HepG2 (cell line): Measurements from ENCODE around the gene SRXN1. TPM values are rescaled to one million over a fixed set of nuclear protein-coding genes. Genes with fewer than 3 reads are reported as not detected.

Experiments
- CBX1 ChIP-seq: IDR thresholded peaks from one replicate; pipeline ENCODE4 v1.6.1; 2016; ENCODE audit warnings: antibody characterized with exemption, low read depth
- LCORL ChIP-seq, 2 experiments: fragments of 450-650 bp in 1 of 2; sonication (generic) in 1 of 2; formaldehyde crosslinking in 1 of 2; IDR thresholded peaks; 2 replicates each; pipeline versions ENCODE4 v1.5.0 to v1.6.1; 2017 to 2020; ENCODE audit warnings: antibody characterized with exemption in 1 of 2, missing genetic modification reagents in 1 of 2
- SALL2 ChIP-seq: sonication (generic); formaldehyde crosslinking; IDR thresholded peaks from 2 replicates; pipeline ENCODE4 v1.8.1; 2023; ENCODE audit warnings: mild to moderate bottlenecking, missing genetic modification reagents, inconsistent platforms
- TGIF2 ChIP-seq: IDR thresholded peaks from 2 replicates; pipeline ENCODE4 v1.6.1; 2016; ENCODE audit warnings: control low read depth, missing compliant biosample characterization
- ZNF557 ChIP-seq: sonication (generic); formaldehyde crosslinking; IDR thresholded peaks from 2 replicates; pipeline ENCODE4 v1.4.0; 2020; ENCODE audit warnings: missing genetic modification reagents
- ZNF724P ChIP-seq: sonication (generic); formaldehyde crosslinking; IDR thresholded peaks from 2 replicates; pipeline ENCODE4 v1.8.0; 2022; ENCODE audit warnings: missing genetic modification reagents, borderline replicate concordance
- polyA plus RNA-seq, 8 experiments: library from polyadenylated mRNA; depleted of rRNA in 3 of 8; stranded (reverse) in 7 of 8; unstranded in 1 of 8; fragments of >200 nt; fragmentation: Illumina TruSeq in 4 of 8; extraction: Trizol in 4 of 8; gene quantifications; 2 replicates each; pipeline versions ENCODE4 v1.2.1 to v1.2.3, GENCODE V29; 2011 to 2016; ENCODE audit warnings: low read depth in 4 of 8, missing spikeins in 1 of 8, mixed read lengths in 1 of 8; ENCODE audit not compliant: insufficient read depth in 1 of 8
- total RNA-seq, 5 experiments: library from RNA; depleted of rRNA; stranded (reverse); fragments of >200 nt; fragmentation: Illumina TruSeq; extraction: Trizol; gene quantifications; 2 replicates each; pipeline ENCODE4 v1.2.3, GENCODE V29; 2016; ENCODE audit warnings: low read depth in 1 of 5
- TF ChIP-seq, protein P1 (sequence below): IDR thresholded peaks from 2 replicates; pipeline ENCODE4 v1.6.1; 2016; ENCODE audit warnings: low read depth
- TF ChIP-seq, protein P2 (sequence below): sonication (generic); formaldehyde crosslinking; IDR thresholded peaks from 2 replicates; pipeline ENCODE4 v1.5.1; 2020; ENCODE audit warnings: mild to moderate bottlenecking, missing genetic modification reagents, moderate library complexity
- TF ChIP-seq, protein P3 (sequence below): sonication (generic); formaldehyde crosslinking; IDR thresholded peaks from 2 replicates; pipeline ENCODE4 v1.8.1; 2023; ENCODE audit warnings: missing genetic modification reagents, mild to moderate bottlenecking, borderline replicate concordance
- TF ChIP-seq, protein P4 (sequence below): sonication (generic); formaldehyde crosslinking; IDR thresholded peaks from 2 replicates; pipeline ENCODE4 v1.4.0; 2020; ENCODE audit warnings: missing genetic modification reagents, borderline replicate concordance
- TF ChIP-seq, protein P5 (sequence below): sonication (generic); formaldehyde crosslinking; IDR thresholded peaks from 2 replicates; pipeline ENCODE4 v1.4.0; 2020; ENCODE audit warnings: mild to moderate bottlenecking, missing genetic modification reagents
- TF ChIP-seq, protein P6 (sequence below): IDR thresholded peaks from 2 replicates; pipeline ENCODE4 v1.6.1; 2016; ENCODE audit warnings: mild to moderate bottlenecking, missing biosample characterization, missing genetic modification reagents

The SRXN1 gene
- total and polyA plus RNA-seq, 2 of the 13 experiments (the other 11 are each of a cell fraction or from before 2014, with no cell fraction given) = 29.9 to 87.7 TPM

DNA sequence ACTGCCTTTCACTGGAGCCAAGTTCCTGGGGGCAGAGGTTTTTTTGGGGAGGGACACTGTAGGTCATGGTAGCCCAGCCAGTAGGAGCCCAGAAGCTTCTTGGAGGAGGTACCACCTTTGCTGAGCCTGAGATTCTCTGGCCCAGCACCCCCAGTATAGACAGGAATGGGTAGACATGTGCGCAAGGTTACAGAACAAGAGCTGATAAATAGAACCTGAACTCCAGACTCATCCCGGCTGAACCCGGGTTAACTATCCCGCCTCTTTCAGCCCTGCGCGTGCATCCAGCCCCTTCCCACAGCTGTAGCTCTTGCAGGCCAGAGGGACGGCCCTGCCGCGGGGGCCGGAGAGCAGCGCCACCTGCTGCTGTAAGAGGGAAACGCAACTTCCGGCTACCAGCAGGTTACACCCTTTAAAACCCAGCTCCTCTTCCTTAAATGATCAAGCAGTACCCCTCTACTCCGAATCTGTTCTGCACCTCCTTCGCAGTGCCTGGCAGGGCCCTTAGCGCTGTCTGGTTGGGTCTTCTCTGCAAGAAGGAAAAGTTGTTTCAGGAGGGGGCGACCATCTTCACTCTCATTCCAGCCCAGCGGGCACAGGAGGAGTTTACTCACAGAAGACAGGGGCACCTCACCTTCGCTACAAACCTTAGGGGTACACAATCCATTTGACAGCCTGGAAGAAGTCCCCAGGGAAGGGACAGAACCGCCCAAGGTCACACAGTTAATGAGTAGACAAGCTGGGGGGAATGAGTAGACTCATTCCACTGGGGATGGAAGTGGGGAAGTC is 7.5 kb downstream of the SRXN1 start (continued):
- TF ChIP-seq, protein P1, sequence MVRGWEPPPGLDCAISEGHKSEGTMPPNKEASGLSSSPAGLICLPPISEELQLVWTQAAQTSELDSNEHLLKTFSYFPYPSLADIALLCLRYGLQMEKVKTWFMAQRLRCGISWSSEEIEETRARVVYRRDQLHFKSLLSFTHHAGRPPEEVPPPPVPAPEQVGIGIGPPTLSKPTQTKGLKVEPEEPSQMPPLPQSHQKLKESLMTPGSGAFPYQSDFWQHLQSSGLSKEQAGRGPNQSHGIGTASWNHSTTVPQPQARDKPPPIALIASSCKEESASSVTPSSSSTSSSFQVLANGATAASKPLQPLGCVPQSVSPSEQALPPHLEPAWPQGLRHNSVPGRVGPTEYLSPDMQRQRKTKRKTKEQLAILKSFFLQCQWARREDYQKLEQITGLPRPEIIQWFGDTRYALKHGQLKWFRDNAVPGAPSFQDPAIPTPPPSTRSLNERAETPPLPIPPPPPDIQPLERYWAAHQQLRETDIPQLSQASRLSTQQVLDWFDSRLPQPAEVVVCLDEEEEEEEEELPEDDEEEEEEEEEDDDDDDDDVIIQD (CRISPR knock-in tag) = peak; percentile 65; the same call in 1 of the 2 replicates
- TF ChIP-seq, protein P2, sequence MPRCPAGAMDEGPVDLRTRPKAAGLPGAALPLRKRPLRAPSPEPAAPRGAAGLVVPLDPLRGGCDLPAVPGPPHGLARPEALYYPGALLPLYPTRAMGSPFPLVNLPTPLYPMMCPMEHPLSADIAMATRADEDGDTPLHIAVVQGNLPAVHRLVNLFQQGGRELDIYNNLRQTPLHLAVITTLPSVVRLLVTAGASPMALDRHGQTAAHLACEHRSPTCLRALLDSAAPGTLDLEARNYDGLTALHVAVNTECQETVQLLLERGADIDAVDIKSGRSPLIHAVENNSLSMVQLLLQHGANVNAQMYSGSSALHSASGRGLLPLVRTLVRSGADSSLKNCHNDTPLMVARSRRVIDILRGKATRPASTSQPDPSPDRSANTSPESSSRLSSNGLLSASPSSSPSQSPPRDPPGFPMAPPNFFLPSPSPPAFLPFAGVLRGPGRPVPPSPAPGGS = peak; percentile 96
- TF ChIP-seq, protein P3, sequence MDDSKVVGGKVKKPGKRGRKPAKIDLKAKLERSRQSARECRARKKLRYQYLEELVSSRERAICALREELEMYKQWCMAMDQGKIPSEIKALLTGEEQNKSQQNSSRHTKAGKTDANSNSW (CRISPR knock-in tag) = no peak
- TF ChIP-seq, protein P4, sequence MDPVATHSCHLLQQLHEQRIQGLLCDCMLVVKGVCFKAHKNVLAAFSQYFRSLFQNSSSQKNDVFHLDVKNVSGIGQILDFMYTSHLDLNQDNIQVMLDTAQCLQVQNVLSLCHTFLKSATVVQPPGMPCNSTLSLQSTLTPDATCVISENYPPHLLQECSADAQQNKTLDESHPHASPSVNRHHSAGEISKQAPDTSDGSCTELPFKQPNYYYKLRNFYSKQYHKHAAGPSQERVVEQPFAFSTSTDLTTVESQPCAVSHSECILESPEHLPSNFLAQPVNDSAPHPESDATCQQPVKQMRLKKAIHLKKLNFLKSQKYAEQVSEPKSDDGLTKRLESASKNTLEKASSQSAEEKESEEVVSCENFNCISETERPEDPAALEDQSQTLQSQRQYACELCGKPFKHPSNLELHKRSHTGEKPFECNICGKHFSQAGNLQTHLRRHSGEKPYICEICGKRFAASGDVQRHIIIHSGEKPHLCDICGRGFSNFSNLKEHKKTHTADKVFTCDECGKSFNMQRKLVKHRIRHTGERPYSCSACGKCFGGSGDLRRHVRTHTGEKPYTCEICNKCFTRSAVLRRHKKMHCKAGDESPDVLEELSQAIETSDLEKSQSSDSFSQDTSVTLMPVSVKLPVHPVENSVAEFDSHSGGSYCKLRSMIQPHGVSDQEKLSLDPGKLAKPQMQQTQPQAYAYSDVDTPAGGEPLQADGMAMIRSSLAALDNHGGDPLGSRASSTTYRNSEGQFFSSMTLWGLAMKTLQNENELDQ (CRISPR knock-in tag) = peak; percentile 53; the same call in 1 of the 2 replicates
- TF ChIP-seq ZNF724P (CRISPR knock-in tag) = no peak; the same call in 1 of the 2 replicates
- peak; percentile 57; the same call in 1 of the 2 replicates for TF ChIP-seq ZNF557
- no peak for TF ChIP-seq LCORL (IDR thresholded peaks at IDR 0.05)
- peak; percentile 93 for TF ChIP-seq LCORL (CRISPR knock-in tag; IDR thresholded peaks at IDR 0.05)
- 0 out of 2 replicates have a peak, but pooled peaks have one; percentile 14 for TF ChIP-seq TGIF2 (CRISPR knock-in tag)
- peak; percentile 57 for TF ChIP-seq CBX1
- peak; percentile 40; the same call in 1 of the 2 replicates for TF ChIP-seq SALL2
- TF ChIP-seq, protein P5, sequence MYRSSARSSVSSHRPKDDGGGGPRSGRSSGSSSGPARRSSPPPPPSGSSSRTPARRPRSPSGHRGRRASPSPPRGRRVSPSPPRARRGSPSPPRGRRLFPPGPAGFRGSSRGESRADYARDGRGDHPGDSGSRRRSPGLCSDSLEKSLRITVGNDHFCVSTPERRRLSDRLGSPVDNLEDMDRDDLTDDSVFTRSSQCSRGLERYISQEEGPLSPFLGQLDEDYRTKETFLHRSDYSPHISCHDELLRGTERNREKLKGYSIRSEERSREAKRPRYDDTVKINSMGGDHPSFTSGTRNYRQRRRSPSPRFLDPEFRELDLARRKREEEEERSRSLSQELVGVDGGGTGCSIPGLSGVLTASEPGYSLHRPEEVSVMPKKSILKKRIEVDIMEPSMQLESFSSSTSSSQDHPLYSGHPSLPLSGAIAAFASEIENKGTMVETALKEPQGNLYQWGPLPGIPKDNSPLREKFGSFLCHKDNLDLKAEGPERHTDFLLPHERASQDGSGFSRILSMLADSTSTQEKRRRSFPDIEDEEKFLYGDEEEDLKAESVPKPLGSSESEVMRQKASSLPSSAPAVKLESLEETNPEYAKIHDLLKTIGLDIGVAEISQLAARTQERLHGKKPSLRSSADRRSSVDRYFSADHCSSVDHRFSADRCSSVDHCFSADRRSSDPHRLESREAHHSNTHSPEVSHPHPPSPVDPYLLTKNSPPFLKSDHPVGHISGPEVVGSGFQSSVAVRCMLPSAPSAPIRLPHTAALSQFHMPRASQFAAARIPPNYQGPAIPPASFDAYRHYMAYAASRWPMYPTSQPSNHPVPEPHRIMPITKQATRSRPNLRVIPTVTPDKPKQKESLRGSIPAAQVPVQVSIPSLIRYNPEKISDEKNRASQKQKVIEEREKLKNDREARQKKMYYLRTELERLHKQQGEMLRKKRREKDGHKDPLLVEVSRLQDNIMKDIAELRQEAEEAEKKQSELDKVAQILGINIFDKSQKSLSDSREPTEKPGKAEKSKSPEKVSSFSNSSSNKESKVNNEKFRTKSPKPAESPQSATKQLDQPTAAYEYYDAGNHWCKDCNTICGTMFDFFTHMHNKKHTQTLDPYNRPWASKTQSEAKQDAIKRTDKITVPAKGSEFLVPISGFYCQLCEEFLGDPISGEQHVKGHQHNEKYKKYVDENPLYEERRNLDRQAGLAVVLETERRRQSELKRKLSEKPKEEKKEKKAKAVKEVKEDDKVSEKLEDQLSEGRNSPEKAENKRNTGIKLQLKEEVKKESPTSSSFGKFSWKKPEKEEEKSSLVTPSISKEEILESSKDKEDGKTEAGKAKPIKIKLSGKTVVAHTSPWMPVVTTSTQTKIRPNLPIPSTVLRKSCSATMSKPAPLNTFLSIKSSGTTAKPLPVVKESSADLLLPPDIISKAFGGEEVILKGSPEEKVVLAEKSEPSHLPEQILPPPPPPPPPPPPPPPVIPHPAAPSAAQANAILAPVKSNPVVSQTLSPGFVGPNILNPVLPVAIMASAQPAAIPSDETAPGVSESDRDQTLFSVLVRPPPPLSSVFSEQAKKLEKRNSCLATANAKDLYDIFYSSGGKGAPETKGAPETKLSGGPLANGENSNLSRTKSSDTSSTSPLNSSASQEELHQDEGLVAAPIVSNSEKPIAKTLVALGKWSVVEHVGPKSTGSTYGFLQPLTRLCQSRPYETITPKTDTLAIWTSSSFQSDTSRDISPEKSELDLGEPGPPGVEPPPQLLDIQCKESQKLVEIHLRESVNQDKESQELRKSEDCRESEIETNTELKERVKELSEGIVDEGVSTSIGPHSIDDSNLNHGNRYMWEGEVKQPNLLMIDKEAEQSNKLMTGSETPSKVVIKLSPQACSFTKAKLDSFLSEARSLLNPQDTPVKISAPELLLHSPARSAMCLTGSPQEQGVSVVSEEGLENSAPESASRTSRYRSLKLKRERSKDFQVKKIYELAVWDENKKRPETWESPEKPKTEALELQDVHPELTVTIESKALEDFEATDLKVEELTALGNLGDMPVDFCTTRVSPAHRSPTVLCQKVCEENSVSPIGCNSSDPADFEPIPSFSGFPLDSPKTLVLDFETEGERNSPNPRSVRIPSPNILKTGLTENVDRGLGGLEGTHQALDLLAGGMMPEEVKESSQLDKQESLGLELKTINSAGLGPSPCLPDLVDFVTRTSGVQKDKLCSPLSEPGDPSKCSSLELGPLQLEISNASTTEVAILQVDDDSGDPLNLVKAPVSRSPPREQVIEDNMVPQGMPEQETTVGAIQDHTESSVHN (CRISPR knock-in tag) = peak; percentile 81
- TF ChIP-seq, protein P6, sequence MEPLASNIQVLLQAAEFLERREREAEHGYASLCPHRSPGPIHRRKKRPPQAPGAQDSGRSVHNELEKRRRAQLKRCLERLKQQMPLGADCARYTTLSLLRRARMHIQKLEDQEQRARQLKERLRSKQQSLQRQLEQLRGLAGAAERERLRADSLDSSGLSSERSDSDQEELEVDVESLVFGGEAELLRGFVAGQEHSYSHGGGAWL (CRISPR knock-in tag) = no peak; the same call in 1 of the 2 replicates
